GM20431 (cell line): ENCODE data around the gene CSPG4.
"Not testable (repeated sequence)": the region's sequence is repeated elsewhere in the genome, so short reads cannot be mapped to it uniquely, and the experiment has no call there.

Experiments used
- in situ Hi-C: fragments of 300-500 bp; cut with MseI, MboI; formaldehyde crosslinking; loops from one replicate; pipeline ENCODE4 v1.15.0; 2020; ENCODE audit warnings: low sequenced_read_pairs; ENCODE audit not compliant: unreplicated experiment

CSPG4 gene

GRCh38 chr15:75641179-75641503 lies 71.5 kb downstream of the CSPG4 start:
- in situ Hi-C loops, result no loop called here

GRCh38 chr15:75640483-75641178 lies 72.0 kb downstream of the CSPG4 start:
- in situ Hi-C loops, result no loop called here

GRCh38 chr15:75639709-75640482 lies 72.8 kb downstream of the CSPG4 start, which contains the start of gene IMP3:
IMP3 (minus strand) TSS chr15:75640224; CDS start chr15:75640168, 56 bp downstream.
- in situ Hi-C loops, result no loop called here

- in situ Hi-C loops, result no loop called here
Measured at GRCh38 chr15:75639191-75639708, 73.4 kb downstream of the CSPG4 start.

GRCh38 chr15:75637245-75638009 lies 75.2 kb downstream of the CSPG4 start:
- in situ Hi-C loops, result no loop called here

GRCh38 chr15:75636026-75636425 lies 76.6 kb downstream of the CSPG4 start:
- in situ Hi-C loops, result no loop called here

- in situ Hi-C loops, result not testable (repeated sequence)
Measured at GRCh38 chr15:75633922-75634321, 78.7 kb downstream of the CSPG4 start.

GRCh38 chr15:75631935-75632334 lies 80.7 kb downstream of the CSPG4 start:
- in situ Hi-C loops, result no loop called here

- in situ Hi-C loops, result no loop called here
Measured at GRCh38 chr15:75625542-75626347, 86.9 kb downstream of the CSPG4 start, which contains the start of gene SNUPN. SNUPN (minus strand) TSS chr15:75625725; CDS start chr15:75621051, 4,674 bp downstream.
